H1 (cell line): ENCODE data around the gene PCDHA7. TPM values are rescaled to one million over a fixed set of nuclear protein-coding genes. Genes with fewer than 3 reads are reported as not detected.

ENCODE experiments used
- CHD7 ChIP-seq: fragments of 300-600 bp; sonication (generic); IDR thresholded peaks from 2 replicates; pipeline ENCODE4 v1.7.1; 2012; ENCODE audit warnings: low read length, moderate library complexity, mild to moderate bottlenecking, inconsistent platforms; ENCODE audit not compliant: insufficient replicate concordance
- JUN ChIP-seq: IDR thresholded peaks from 2 replicates; pipeline ENCODE4 v1.6.1; 2011; ENCODE audit warnings: low read depth, mild to moderate bottlenecking, improper control_type of control experiment, low read length
- polyA plus RNA-seq, 7 experiments: library from polyadenylated mRNA; depleted of rRNA in 3 of 7; stranded (reverse) in 5 of 7; unstranded in 2 of 7; fragments of >200 nt in 5 of 7; fragments of 200-250 nt in 2 of 7; gene quantifications; 1 replicate in 5 of 7; 2 replicates in 1 of 7; 4 replicates in 1 of 7; pipeline versions ENCODE4 v1.2.1 to v1.2.3, GENCODE V29; 2011 to 2013; ENCODE audit warnings: missing spikeins in 2 of 7, mixed read lengths in 2 of 7
- total RNA-seq: library from RNA; stranded (reverse); fragmentation: NEBNext Ultra II Directional; extraction: Animal tissue kit (Norgen Biotek cat#: 25700); gene quantifications from 2 replicates; pipeline ENCODE4 v1.2.1, GENCODE V29; 2021

Gene PCDHA7
- total and polyA plus RNA-seq, 2 of the 8 experiments (the other 6 are each of a cell fraction or from before 2014, with no cell fraction given): 0.86 to 1.6 TPM

- no peak for TF ChIP-seq JUN
- TF ChIP-seq CHD7: no peak
Measured at GRCh38 chr5:140823475-140823874, 10.6 kb upstream of the PCDHA7 start (continued).
